HG03045 (cell line): Measurements from ENCODE around the gene B4GALT7.
A peak's percentile ranks its signal among the peaks of the same experiment; 100 is the strongest.
"Not testable (repeated sequence)": the region's sequence is repeated elsewhere in the genome, so short reads cannot be mapped to it uniquely, and the experiment has no call there.

ENCODE experiments used
- ATAC-seq: cut with Tn5 transposase; IDR thresholded peaks from one replicate; pipeline ENCODE4 v1.9.1; 2021; ENCODE audit warnings: mild to moderate bottlenecking, moderate library complexity; ENCODE audit not compliant: unreplicated experiment

Gene B4GALT7

DNA sequence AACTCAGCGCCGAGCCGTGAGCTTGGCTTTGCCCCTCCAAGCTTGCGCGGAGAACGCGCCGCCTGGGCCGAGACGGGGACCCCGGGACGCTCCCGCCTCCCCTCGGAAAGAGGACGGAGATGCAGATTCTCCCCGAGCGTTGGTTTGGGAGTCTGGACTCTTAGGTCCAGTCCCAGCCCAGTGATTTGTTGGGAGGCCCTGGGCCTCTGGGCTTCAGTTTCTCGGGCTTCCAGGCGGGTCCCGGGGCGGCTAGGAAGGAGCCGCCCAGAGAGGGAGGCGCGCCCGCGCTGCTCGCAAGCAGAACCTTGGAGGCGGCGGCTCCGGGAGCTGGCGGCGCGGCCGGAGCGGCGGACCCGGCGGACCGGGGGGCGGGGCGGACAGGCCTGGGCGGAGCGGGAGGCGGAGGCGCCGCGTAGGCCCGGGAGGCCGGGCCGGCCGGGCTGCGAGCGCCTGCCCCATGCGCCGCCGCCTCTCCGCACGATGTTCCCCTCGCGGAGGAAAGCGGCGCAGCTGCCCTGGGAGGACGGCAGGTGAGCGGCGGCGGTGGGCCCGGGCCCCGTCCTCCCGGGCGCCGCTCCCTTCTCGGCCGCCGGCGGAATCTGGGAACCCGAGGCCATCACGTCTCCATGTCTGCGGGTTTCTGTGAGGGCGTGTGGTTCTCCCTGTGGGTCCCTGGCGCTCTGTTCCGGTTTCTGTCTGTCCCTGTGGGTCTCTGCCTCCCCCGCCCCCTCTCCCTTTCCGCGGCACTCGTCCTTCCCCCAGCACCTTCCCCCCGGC, at the start of gene B4GALT7:
B4GALT7 (plus strand) TSS at position 402 of the 777 bp plus-strand sequence; CDS start at position 481, 79 bp downstream.
- peak; percentile 87 for ATAC-seq

- no peak for ATAC-seq
Observed at GRCh38 chr5:177552839-177553455, 47.0 kb upstream of the B4GALT7 start.

DNA sequence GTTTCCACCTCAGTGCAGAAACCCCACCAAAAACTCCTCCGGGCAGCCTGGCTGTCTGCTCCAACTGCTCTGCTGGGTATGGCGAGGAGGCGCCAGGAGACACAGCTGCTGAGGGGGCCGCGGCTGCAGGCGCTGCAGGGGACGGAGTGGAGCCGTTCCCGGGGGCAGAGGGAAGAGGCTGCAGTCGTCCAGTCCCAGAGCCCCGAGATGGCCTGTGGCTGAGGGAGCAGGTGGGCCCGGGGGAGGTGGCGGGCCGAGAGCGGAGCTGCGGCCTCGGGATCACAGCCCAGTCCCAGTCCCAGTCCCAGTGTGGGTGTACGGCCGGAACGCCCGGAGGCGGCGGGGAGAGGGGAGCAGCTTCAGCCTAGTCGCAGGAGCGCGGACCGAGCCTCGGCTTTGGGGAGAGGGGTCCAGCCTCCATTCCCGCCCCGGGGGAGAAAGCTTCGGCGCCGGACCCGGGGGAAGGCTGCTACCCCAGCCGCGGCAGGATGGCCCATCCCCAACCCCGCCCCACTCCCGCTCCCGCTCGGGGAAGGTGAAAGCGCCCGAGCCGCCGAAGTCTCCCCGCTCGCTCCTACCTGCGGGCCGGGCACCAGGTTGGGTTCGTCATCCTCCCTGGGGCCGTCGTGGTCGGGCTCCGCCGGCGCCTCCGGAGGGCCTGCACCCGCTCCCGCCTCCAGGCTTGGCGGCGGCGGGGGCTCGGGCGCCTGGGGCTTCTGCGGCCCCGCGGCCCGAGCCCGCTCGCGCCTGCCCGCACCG, 46.1 kb upstream of the B4GALT7 start:
- peak; percentile 43 for ATAC-seq

DNA sequence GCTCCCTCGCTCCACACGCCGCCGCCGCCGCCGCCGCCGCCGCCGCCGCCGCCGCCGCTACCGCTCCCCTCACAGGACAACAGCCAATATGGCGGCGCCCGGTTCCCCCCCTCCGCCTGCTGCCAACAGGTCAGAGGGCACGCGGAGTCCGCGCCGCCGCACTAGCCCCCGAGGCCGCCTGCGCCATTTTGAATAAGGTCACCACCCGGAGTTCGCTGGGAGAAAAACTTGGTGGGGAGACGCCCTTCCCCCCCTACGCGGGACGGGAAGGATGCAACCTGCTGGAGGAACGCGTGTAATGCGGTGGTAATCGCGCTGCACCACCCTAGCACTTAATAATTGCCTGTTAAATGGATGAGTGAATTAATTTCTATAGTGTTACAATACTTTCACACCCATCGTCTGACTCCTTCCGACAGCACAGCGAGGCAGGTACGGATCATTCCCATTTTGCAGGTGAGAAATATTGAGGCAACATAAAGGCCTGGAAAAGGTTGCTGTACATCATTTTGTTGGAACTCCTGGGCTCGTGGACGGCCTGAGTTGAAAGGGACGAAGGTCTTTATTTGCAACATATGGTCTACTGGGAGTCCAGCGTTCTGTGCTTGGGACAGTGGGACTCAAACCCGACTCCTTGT, 45.3 kb upstream of the B4GALT7 start, which contains the start of gene FAM193B:
FAM193B (minus strand) TSS at position 90 of the 638 bp plus-strand sequence. CDS start 105 bp downstream, outside the sequence.
- ATAC-seq: peak; percentile 88

DNA sequence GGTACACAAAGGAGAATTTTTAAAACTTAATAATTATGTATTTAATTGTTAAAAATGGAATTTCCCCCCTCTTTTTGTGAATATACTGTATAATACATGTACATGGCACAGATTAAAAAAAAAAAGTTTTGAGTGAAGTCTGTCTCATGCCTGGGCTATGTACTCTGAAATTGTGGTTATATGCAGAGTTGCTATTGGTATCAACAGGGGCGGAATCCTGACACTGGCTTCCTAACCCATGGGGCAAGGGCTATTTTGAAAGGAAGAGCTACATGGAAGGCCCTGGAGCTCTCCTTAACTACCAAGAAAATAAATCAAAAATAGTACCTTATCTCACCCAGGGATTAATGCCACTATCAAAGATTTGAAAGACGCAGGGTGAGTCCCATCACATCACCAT, 44.7 kb upstream of the B4GALT7 start:
- no peak for ATAC-seq

GRCh38 chr5:177555665-177556064, 44.3 kb upstream of the B4GALT7 start:
- ATAC-seq: no peak

- ATAC-seq: no peak
Observed at GRCh38 chr5:177557041-177557647, 42.8 kb upstream of the B4GALT7 start.

DNA sequence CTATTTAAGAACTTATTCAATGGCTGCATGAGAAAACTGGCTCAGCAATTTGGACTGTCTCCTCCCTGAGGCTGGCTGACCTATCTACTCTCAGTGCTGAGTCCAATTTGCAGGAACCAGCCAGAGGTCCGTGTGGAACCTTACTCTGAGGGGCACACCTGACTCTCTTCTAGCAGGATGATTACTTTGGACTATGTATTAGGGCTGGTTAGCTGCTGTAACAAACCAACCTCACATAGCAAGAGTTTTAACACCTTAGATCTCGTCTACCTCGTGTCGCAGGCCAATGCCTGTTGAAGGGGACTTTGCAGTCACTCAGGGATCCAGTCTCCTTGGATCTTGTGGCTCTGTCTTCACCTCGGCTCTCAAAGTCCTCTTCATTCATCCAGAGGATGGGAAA, 42.1 kb upstream of the B4GALT7 start:
- no peak for ATAC-seq

- not testable (repeated sequence) for ATAC-seq
Observed at GRCh38 chr5:177559446-177559941, 40.4 kb upstream of the B4GALT7 start.

DNA sequence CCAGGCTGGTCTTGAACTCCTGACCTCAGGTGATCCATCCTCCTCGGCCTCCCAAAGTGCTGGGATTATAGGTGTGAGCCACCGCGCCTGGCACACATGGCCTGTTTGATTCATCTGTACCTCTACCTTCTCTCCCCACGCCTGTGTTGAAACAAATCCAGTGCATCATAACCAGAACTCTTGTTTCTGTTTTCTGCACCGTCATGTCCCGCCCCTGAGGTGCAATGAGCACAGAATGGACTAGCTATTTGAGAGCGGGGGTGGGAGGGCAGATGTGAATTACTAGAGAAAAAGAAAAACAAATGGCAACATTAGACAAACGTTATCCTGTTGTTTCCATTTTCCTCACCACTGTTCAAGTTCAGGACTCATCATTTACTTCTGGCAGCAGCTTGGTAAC, 34.9 kb upstream of the B4GALT7 start:
- ATAC-seq: no peak

- no peak for ATAC-seq
Observed at GRCh38 chr5:177568326-177568725, 31.6 kb upstream of the B4GALT7 start.

- no peak for ATAC-seq
Observed at GRCh38 chr5:177569894-177570293, 30.0 kb upstream of the B4GALT7 start.

DNA sequence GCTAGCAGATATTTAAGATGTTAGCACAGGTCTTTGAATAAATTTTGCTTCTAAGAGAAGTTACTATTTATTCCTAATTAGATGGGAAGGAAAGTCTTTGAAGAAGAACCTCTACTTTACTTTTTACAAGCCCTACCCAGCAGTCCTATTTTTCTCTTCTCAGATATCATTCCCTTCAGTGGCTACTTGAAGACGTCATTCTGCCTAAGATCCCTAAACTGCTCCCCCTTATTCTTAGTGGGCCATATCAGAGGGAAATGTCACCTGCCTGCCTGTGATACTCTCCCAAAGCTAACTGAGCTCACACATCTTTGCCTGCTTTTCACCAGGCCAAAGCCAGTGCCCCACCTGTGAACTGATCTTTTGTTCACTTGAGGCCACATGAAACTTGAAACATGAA, 24.4 kb upstream of the B4GALT7 start:
- no peak for ATAC-seq

DNA sequence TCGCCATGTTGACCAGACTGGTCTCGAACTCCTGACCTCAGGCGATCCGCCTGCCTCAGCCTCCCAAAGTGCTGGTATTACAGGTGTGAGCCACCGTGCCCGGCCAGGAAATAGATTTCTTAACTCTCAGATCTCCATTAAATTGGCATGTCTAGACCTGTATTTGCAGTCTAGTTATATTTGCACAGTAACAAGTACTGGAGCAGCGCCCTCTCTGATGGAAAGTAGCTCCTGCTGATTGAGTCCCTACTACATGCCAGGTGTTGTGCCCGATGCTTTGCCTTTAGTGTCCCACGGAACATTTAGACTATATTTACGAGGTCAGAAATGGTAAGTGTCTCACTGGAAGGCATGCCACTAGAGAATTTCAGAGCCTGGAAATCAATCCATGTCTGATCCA, 23.8 kb upstream of the B4GALT7 start:
- no peak for ATAC-seq

DNA sequence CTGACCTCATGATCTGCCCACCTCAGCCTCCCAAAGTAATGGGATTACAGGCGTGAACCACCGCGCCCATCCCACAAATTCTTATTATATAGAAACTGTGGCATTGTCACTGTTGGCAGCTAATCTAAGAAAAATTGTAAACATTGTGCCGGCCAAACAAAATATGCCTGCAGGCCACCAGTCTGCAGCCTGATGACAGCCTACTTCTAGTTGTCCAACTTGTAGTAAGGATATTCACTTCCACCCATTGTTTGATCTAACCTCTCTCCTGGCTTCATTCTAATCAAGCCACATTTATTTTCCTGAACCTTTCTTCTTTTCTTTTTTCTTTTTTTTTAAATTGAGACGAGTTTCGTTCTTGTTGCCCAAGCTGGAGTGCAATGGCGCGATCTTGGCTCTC, 21.6 kb upstream of the B4GALT7 start:
- no peak for ATAC-seq

- no peak for ATAC-seq
Observed at GRCh38 chr5:177588413-177588909, 11.5 kb upstream of the B4GALT7 start.

DNA sequence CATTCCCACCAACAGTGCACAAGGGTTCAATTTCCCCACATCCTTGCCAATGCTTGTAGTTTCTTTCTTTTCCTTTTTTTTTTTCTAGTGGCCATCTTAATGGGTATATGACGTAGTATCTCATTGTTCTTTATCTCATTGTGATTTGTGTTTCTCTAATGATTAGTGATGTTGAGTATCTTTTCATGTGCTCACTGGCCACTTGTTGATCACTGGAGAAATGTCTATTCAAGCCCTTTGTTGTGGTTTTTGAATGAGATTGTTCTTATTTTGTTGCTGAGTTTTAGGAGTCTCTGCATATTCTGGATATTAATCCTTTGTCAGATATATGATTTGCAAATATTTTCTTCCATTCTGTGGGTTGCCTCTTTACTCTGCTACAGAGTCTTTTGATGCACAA, 9.5 kb upstream of the B4GALT7 start:
- ATAC-seq: no peak

DNA sequence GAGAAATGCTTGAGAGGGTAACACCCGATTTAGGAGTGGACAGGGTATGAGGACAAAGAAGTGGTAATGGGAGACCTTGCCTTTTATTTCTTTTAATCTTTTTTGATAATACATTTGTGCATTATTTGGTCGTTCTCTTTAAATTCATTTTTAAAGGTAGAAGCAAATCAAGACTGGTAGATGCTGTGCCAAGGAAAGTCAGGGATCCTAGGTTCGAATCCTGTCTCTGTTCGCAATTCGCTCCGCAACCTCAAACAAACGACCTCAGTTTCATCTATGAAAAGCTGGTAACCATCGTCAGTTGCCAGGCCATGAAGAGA, 8.3 kb upstream of the B4GALT7 start:
- no peak for ATAC-seq

DNA sequence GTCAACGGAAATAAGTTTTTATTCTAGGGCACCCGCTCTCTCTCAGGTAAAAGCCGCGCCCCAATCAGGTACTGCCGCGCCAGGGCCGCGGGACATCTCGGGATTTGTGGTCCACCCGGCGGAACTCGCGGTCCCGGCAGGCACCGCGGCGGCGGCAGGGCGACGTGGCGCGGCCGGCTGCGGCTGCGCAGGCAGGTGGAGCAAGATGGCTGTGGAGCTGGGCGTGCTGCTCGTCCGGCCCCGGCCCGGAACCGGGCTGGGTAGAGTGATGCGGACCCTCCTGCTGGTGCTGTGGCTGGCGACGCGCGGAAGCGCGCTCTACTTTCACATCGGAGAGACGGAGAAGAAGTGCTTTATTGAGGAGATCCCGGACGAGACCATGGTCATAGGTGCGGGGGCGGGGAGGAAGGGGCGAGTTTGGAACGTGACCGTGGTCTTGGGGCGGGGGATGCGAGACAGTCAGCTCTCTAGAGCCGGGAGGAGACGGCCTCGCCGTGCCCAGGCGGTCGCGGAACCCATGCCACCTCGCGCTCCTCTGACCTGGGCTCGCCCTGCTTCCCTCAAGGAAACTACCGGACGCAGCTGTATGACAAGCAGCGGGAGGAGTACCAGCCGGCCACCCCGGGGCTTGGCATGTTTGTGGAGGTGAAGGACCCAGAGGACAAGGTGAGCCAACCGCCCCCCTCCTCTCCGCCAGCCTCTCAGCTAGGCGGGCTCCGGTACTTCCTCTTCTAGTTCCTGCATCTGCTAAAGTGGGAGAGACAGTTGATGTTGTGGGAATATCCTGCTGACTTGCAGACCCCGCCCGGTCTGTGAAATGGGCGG, 7.7 kb upstream of the B4GALT7 start, which contains the start of gene TMED9:
TMED9 (plus strand) TSS at position 194 of the 825 bp plus-strand sequence; CDS start at position 206, 12 bp downstream.
- peak; percentile 95 for ATAC-seq
